Stimulated activated CD8-positive, alpha-beta memory T cell treated with anti-CD3 and anti-CD28 coated beads, Interleukin-15, amount 100 ng/mL, for 1 hour (primary cell): Measurements from ENCODE around the gene SP2.
A peak's percentile ranks its signal among the peaks of the same experiment; 100 is the strongest.
"Not testable (repeated sequence)": the region's sequence is repeated elsewhere in the genome, so short reads cannot be mapped to it uniquely, and the experiment has no call there.

Source experiments
- DNase-seq: peaks from one replicate; pipeline ENCODE4 v3.0.0-alpha.2; 2020; ENCODE audit warnings: low read depth

SP2 gene

GRCh38 chr17:47924785-47925677, 29.0 kb downstream of the SP2 start:
- DNase-seq: no peak

- DNase-seq: no peak
Observed at GRCh38 chr17:47925678-47925988, 29.6 kb downstream of the SP2 start.

- DNase-seq: no peak
Observed at GRCh38 chr17:47927821-47928400, 31.9 kb downstream of the SP2 start.

GRCh38 chr17:47928415-47928814, 32.4 kb downstream of the SP2 start:
- DNase-seq: no peak

GRCh38 chr17:47929218-47930000, 33.4 kb downstream of the SP2 start:
- DNase-seq: no peak

GRCh38 chr17:47931848-47932247, 35.8 kb downstream of the SP2 start:
- DNase-seq: no peak

GRCh38 chr17:47934856-47935255, 38.8 kb downstream of the SP2 start:
- no peak for DNase-seq

GRCh38 chr17:47935468-47935867, 39.4 kb downstream of the SP2 start:
- DNase-seq: not testable (repeated sequence)

- no peak for DNase-seq
Observed at GRCh38 chr17:47935961-47936360, 39.9 kb downstream of the SP2 start.

GRCh38 chr17:47937941-47938340, 41.9 kb downstream of the SP2 start:
- no peak for DNase-seq

- peak; percentile 87 for DNase-seq
Observed at GRCh38 chr17:47941246-47942095, 45.4 kb downstream of the SP2 start, which contains the start of gene PNPO. Gene PNPO, plus strand, starts transcription at chr17:47941571. Its CDS starts 105 bp downstream, at chr17:47941676.

GRCh38 chr17:47942096-47942510, 46.1 kb downstream of the SP2 start:
- no peak for DNase-seq

- DNase-seq: no peak
Observed at GRCh38 chr17:47942568-47942967, 46.5 kb downstream of the SP2 start.

GRCh38 chr17:47945080-47945479, 49.0 kb downstream of the SP2 start:
- no peak for DNase-seq

GRCh38 chr17:47945529-47946508, 49.8 kb downstream of the SP2 start:
- no peak for DNase-seq

GRCh38 chr17:47946516-47946915, 50.5 kb downstream of the SP2 start:
- DNase-seq: no peak

- DNase-seq: peak; percentile 57
Observed at GRCh38 chr17:47946929-47947397, 50.9 kb downstream of the SP2 start.

GRCh38 chr17:47948706-47949196, 52.7 kb downstream of the SP2 start:
- DNase-seq: no peak

GRCh38 chr17:47949197-47949759, 53.2 kb downstream of the SP2 start:
- peak; percentile 67 for DNase-seq

GRCh38 chr17:47949946-47950345, 53.9 kb downstream of the SP2 start:
- no peak for DNase-seq
